ENCODE results near the gene CNPY1.

DNA sequence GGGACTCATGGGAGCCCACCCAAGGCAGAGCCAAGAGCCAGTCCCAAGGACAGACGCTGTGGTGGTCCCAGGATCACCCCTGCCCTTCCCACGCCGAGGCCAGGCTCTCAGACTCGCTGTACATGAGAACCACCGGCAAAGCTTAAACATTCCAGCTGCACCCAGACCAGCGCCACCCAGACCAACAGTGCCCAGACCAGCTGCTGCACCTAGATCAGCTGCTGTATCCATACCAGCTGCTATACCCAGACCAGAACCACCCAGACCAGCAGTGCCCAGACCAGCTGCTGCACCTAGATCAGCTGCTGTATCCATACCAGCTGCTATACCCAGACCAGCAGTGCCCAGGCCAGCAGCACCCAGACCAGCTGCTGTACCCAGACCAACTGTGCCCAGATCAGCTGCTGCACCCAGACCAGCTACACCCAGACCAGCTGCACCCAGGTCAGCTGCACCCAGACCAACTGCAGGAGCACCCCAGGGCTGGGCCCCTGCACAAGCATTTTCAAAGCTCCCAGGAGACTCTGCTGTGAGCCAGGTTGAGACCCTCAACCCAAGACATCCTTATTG, 47.9 kb upstream of the CNPY1 start:
- TF ChIP-seq CTCF (IDR thresholded peaks at IDR 0.05) (no peak), POLR2AphosphoS5 (IDR thresholded peaks at IDR 0.05) (no peak), POLR2A (IDR thresholded peaks at IDR 0.05) (no peak)
